Measurements from ENCODE around the gene MCTP1.

DNA sequence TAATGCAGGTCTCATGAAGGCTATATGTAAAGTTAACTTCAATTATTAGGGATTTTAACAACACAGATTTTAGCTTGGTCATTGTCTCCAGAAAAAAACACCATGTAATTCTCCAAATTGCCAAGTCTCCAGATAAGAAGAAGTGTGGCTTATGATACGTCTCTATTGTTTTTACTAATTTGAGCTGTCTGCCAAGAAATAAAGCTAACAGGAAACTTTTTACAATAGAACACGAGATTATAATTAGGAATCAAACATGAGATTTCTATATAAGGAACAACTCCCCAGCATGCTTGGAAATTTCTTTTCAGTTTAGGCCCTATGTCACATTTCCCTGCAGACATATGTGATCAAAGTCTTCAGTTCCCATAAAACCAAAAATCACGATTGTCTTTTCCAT lies 142.7 kb downstream of the MCTP1 start:
- TF ChIP-seq, protein P1, sequence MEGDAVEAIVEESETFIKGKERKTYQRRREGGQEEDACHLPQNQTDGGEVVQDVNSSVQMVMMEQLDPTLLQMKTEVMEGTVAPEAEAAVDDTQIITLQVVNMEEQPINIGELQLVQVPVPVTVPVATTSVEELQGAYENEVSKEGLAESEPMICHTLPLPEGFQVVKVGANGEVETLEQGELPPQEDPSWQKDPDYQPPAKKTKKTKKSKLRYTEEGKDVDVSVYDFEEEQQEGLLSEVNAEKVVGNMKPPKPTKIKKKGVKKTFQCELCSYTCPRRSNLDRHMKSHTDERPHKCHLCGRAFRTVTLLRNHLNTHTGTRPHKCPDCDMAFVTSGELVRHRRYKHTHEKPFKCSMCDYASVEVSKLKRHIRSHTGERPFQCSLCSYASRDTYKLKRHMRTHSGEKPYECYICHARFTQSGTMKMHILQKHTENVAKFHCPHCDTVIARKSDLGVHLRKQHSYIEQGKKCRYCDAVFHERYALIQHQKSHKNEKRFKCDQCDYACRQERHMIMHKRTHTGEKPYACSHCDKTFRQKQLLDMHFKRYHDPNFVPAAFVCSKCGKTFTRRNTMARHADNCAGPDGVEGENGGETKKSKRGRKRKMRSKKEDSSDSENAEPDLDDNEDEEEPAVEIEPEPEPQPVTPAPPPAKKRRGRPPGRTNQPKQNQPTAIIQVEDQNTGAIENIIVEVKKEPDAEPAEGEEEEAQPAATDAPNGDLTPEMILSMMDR (IDR thresholded peaks at IDR 0.05): no peak
- TF ChIP-seq EP300 (IDR thresholded peaks at IDR 0.05): no peak

Measured in tibial nerve (tissue), 4 donors.